Testis (tissue), 2 donors: Measurements from ENCODE around the gene NCF2.

Source experiments
- POLR2A ChIP-seq: fragments of 450-650 bp; IDR thresholded peaks from one replicate; pipeline ENCODE4 v1.6.1; 2017; ENCODE audit warnings: antibody characterized with exemption, mild to moderate bottlenecking, moderate library complexity
- TF ChIP-seq, protein P1 (sequence below), 3 experiments: fragments of 450-650 bp in 2 of 3; fragments of 200-600 bp in 1 of 3; sonication (generic) in 1 of 3; IDR thresholded peaks; one replicate each; pipeline ENCODE4 v1.5.1; 2016 to 2019; ENCODE audit warnings: antibody characterized with exemption in 3 of 3, mild to moderate bottlenecking in 2 of 3, moderate library complexity in 1 of 3

DNA sequence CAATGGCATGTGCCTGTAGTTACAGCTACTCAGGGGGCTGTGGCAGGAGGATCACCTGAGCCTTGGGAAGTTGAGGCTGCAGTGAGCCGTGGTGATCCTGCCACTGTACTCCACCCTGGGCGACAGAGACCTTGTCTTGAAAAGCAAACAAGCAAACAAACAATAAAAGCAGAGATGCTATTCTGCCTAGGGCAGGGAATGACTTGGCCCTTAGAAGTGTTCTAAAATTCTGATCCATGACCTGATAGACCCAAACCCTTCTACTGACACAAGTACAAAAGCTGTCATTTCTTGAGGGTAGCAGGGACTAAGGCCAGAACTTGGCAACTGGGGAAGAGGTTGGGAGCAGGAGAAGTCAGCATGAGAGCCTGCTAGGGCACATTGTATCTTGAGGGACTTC, 15.6 kb upstream of the NCF2 start:
- no peak for TF ChIP-seq POLR2A
- TF ChIP-seq, protein P1, sequence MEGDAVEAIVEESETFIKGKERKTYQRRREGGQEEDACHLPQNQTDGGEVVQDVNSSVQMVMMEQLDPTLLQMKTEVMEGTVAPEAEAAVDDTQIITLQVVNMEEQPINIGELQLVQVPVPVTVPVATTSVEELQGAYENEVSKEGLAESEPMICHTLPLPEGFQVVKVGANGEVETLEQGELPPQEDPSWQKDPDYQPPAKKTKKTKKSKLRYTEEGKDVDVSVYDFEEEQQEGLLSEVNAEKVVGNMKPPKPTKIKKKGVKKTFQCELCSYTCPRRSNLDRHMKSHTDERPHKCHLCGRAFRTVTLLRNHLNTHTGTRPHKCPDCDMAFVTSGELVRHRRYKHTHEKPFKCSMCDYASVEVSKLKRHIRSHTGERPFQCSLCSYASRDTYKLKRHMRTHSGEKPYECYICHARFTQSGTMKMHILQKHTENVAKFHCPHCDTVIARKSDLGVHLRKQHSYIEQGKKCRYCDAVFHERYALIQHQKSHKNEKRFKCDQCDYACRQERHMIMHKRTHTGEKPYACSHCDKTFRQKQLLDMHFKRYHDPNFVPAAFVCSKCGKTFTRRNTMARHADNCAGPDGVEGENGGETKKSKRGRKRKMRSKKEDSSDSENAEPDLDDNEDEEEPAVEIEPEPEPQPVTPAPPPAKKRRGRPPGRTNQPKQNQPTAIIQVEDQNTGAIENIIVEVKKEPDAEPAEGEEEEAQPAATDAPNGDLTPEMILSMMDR (IDR thresholded peaks at IDR 0.05): no peak
